Endothelial cell of umbilical vein (primary cell): ENCODE data around the gene ST6GALNAC3. TPM values are rescaled to one million over a fixed set of nuclear protein-coding genes. Genes with fewer than 3 reads are reported as not detected.

Source experiments
- BruUV-seq: library from RNA; stranded (reverse); fragments of 400-500 nt; replicated peaks from 2 replicates; lab custom pipeline; 2021; lab: Mats Ljungman, UMichigan
- CTCF ChIA-PET: fragments of 300-600, 350-600 bp; sonication (Branson Sonifier 250); formaldehyde crosslinking; loops from one replicate; lab custom pipeline; 2021; ENCODE audit warnings: antibody characterized with exemption, inconsistent platforms; lab: Charles Lee
- POLR2A ChIA-PET: fragments of 300-600, 350-600 bp; sonication (Branson Sonifier 250); formaldehyde crosslinking; loops from one replicate; lab custom pipeline; 2021; ENCODE audit warnings: antibody characterized with exemption, inconsistent platforms; lab: Charles Lee
- DNase-seq: peaks from one replicate; pipeline ENCODE4 v3.0.0-alpha.2; 2011; ENCODE audit warnings: low read depth, low spot score
- FAIRE-seq: peaks from 2 replicates; lab custom pipeline; 2011; peaks lifted over from hg19 to GRCh38; lab: Jason Lieb, UNC
- H2AFZ ChIP-seq: 2 replicates; pipeline ENCODE4 v1.6.0; 2012; ENCODE audit warnings: low read depth, low read length, control low read depth, inconsistent platforms
- H3K27ac ChIP-seq: 2 replicates; pipeline ENCODE4 v1.5.1; 2011; ENCODE audit warnings: low read depth, mild to moderate bottlenecking, control low read depth, low read length, moderate library complexity; ENCODE audit not compliant: insufficient read depth
- H3K27me3 ChIP-seq, 2 experiments: 2 replicates each; pipeline versions ENCODE4 v1.6.0 to v1.6.1; 2011; ENCODE audit warnings: low read length in 2 of 2, mixed read lengths in 1 of 2; ENCODE audit not compliant: control insufficient read depth in 2 of 2, insufficient read depth in 2 of 2
- H3K36me3 ChIP-seq, 2 experiments: 2 replicates in 1 of 2; 3 replicates in 1 of 2; pipeline ENCODE4 v1.5.1; 2011; ENCODE audit warnings: low read length in 2 of 2, mild to moderate bottlenecking in 1 of 2, moderate library complexity in 1 of 2; ENCODE audit not compliant: control insufficient read depth in 2 of 2, insufficient read depth in 2 of 2; ENCODE audit errors: extremely low read depth in 1 of 2
- H3K4me1 ChIP-seq: 3 replicates; pipeline ENCODE4 v1.5.1; 2011; ENCODE audit warnings: mild to moderate bottlenecking, low read length; ENCODE audit not compliant: control insufficient read depth, insufficient read depth; ENCODE audit errors: extremely low read depth
- H3K4me2 ChIP-seq: 2 replicates; pipeline ENCODE4 v1.6.1; 2011; ENCODE audit warnings: low read length, control low read depth, mixed read lengths; ENCODE audit not compliant: insufficient read depth
- H3K4me3 ChIP-seq, 3 experiments: fragments of 200-600 bp in 1 of 3; sonication (generic), shearing (Covaris generic) in 1 of 3; replicated peaks in 1 of 3; 2 replicates each; pipeline ENCODE4 v1.5.1; 2011 to 2016; ENCODE audit warnings: control low read depth in 3 of 3, low read length in 3 of 3, mild to moderate bottlenecking in 2 of 3, inconsistent platforms in 1 of 3, low read depth in 1 of 3, moderate library complexity in 1 of 3; ENCODE audit not compliant: insufficient read depth in 1 of 3
- H3K79me2 ChIP-seq: 2 replicates; pipeline ENCODE4 v1.6.0; 2012; ENCODE audit warnings: low read length, inconsistent platforms; ENCODE audit not compliant: control insufficient read depth, insufficient read depth
- H3K9ac ChIP-seq: replicated peaks from 2 replicates; pipeline ENCODE3; 2011; ENCODE audit warnings: low read length, control low read depth; ENCODE audit not compliant: insufficient read depth; ENCODE audit errors: extremely low read depth
- H3K9me1 ChIP-seq: replicated peaks from 3 replicates; pipeline ENCODE4 v1.6.0; 2011; ENCODE audit warnings: mild to moderate bottlenecking, low read length; ENCODE audit not compliant: control insufficient read depth, insufficient read depth; ENCODE audit errors: extremely low read depth
- H3K9me3 ChIP-seq: replicated peaks from 2 replicates; pipeline ENCODE4 v1.5.1; 2012; ENCODE audit warnings: low read length, inconsistent platforms; ENCODE audit not compliant: control insufficient read depth, insufficient read depth
- H4K20me1 ChIP-seq: replicated peaks from 2 replicates; pipeline ENCODE3; 2011; ENCODE audit warnings: mild to moderate bottlenecking, low read length; ENCODE audit not compliant: control insufficient read depth, insufficient read depth; ENCODE audit errors: extremely low read depth
- EZH2 ChIP-seq: IDR thresholded peaks from 2 replicates; pipeline ENCODE4 v1.6.1; 2012; ENCODE audit warnings: borderline replicate concordance, low read depth, mild to moderate bottlenecking, moderate library complexity, low read length, inconsistent platforms; ENCODE audit not compliant: severe bottlenecking
- FOS ChIP-seq: IDR thresholded peaks from 2 replicates; pipeline ENCODE4 v1.6.1; 2011; ENCODE audit warnings: mild to moderate bottlenecking, low read length, moderate library complexity, borderline replicate concordance; ENCODE audit not compliant: insufficient read depth
- GATA2 ChIP-seq: IDR thresholded peaks from 2 replicates; pipeline ENCODE4 v1.7.0; 2011; ENCODE audit warnings: low read depth, mild to moderate bottlenecking, moderate library complexity, mixed read lengths, low read length; ENCODE audit not compliant: insufficient read length, insufficient read depth
- JUN ChIP-seq: IDR thresholded peaks from 2 replicates; pipeline ENCODE4 v1.6.1; 2011; ENCODE audit warnings: borderline replicate concordance, low read depth; ENCODE audit not compliant: insufficient read length, insufficient read depth
- MYC ChIP-seq: IDR thresholded peaks from one replicate; pipeline ENCODE4 v1.6.1; 2011; ENCODE audit warnings: mild to moderate bottlenecking, low read depth, low read length
- POLR2A ChIP-seq: IDR thresholded peaks from 2 replicates; pipeline ENCODE4 v1.6.1; 2012; ENCODE audit warnings: low read depth, mild to moderate bottlenecking, control low read depth, low read length
- POLR2AphosphoS5 ChIP-seq: IDR thresholded peaks from 2 replicates; pipeline ENCODE4 v1.6.1; 2012; ENCODE audit warnings: low read depth, mild to moderate bottlenecking, control low read depth, low read length, moderate library complexity; ENCODE audit not compliant: insufficient read depth
- dilution Hi-C: fragments of 300-500 bp; cut with MboI; formaldehyde crosslinking; loops from one replicate; pipeline ENCODE4 v1.15.0; 2019; ENCODE audit warnings: low sequenced_read_pairs; ENCODE audit not compliant: extremely low pct_ligation_motif_present
- intact Hi-C: fragments of 100-400 bp; cut with micrococcal nuclease; formaldehyde crosslinking; loops from one replicate; pipeline ENCODE4 v1.10.0; 2022
- polyA plus RNA-seq, 4 experiments: library from polyadenylated mRNA; depleted of rRNA in 3 of 4; stranded (reverse) in 3 of 4; unstranded in 1 of 4; fragments of >200 nt; gene quantifications; 2 replicates each; pipeline versions ENCODE4 v1.2.1 to v1.2.3, GENCODE V29; 2011 to 2012; ENCODE audit warnings: missing spikeins in 1 of 4
- total RNA-seq: library from RNA; stranded (reverse); gene quantifications from 2 replicates; pipeline ENCODE4 v1.2.3, GENCODE V29; 2021
- TF ChIP-seq, protein P1 (sequence below), 2 donors: IDR thresholded peaks; 1 replicate in 1 of 2; 2 replicates in 1 of 2; pipeline ENCODE4 v1.5.1; 2011; ENCODE audit warnings: low read length in 2 of 2, mild to moderate bottlenecking in 2 of 2, moderate library complexity in 2 of 2, control low read depth in 1 of 2, inconsistent platforms in 1 of 2, low read depth in 1 of 2; ENCODE audit not compliant: insufficient read depth in 1 of 2; ENCODE audit errors: extremely low read depth in 1 of 2
- TF ChIP-seq, protein P2 (sequence below): IDR thresholded peaks from 2 replicates; pipeline ENCODE4 v1.6.1; 2011; ENCODE audit not compliant: insufficient read depth, insufficient read length

Gene ST6GALNAC3
- total and polyA plus RNA-seq, 2 donors (not counting 3 experiments of a cell fraction or from before 2014, with no cell fraction given), result 7.6 to 48.3 TPM

DNA sequence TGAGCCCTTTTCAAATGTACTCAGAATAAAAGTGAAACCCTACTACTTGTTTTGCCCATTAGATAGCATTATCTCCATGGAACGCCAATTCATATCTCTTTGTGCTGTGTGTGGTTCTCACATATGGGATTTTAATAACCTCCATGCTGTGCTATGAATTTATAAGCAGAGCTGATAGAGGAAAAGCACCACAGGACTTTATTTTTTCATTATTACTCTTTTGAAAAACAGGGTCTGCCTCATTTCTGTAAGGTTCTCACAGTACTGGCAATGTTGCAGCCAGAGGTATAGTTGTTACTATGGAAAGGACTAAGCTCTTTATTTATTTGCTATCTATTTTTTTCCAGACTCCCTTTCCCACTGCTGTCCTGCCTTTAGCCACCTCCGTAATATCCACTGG, 313.7 kb downstream of the ST6GALNAC3 start:
- DNase-seq (no peak), FAIRE-seq (no peak)
- H3K9me3 ChIP-seq, result no peaks in the 10 kb centered on the region
- no peaks in the 10 kb centered on the region for H3K27me3 ChIP-seq
- no peak overlapping the region for H2AFZ ChIP-seq
- ChIA-PET CTCF (interaction anchor here (1.2 to 1.3 kb wide), 2 partner anchors 14 to 21 kb away, joined by 4 read pairs; no protein-coding TSS in a partner anchor), POLR2A (interaction anchor here (0.7 kb wide), 1 partner anchor 93 kb away, joined by 3 read pairs; no protein-coding TSS in a partner anchor)
- no peak overlapping the region for H3K4me2 ChIP-seq
- H3K9ac ChIP-seq, result no peak overlapping the region
- BruUV-seq, result no TSS peak
- dilution Hi-C loops, result no loop called here
- no peak for TF ChIP-seq EZH2
- TF ChIP-seq FOS, result no peak
- TF ChIP-seq POLR2A, result no peak
- TF ChIP-seq, protein P1, sequence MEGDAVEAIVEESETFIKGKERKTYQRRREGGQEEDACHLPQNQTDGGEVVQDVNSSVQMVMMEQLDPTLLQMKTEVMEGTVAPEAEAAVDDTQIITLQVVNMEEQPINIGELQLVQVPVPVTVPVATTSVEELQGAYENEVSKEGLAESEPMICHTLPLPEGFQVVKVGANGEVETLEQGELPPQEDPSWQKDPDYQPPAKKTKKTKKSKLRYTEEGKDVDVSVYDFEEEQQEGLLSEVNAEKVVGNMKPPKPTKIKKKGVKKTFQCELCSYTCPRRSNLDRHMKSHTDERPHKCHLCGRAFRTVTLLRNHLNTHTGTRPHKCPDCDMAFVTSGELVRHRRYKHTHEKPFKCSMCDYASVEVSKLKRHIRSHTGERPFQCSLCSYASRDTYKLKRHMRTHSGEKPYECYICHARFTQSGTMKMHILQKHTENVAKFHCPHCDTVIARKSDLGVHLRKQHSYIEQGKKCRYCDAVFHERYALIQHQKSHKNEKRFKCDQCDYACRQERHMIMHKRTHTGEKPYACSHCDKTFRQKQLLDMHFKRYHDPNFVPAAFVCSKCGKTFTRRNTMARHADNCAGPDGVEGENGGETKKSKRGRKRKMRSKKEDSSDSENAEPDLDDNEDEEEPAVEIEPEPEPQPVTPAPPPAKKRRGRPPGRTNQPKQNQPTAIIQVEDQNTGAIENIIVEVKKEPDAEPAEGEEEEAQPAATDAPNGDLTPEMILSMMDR (IDR thresholded peaks at IDR 0.05; ENCODE audit: extremely low read depth in 1 of 2, insufficient read depth in 1 of 2, low read depth in 1 of 2, low read length in 2 of 2), result no peak
- TF ChIP-seq POLR2AphosphoS5, result no peak
- TF ChIP-seq MYC, result no peak
- TF ChIP-seq JUN, result no peak
- TF ChIP-seq, protein P2, sequence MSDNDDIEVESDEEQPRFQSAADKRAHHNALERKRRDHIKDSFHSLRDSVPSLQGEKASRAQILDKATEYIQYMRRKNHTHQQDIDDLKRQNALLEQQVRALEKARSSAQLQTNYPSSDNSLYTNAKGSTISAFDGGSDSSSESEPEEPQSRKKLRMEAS, result no peak
- TF ChIP-seq GATA2, result no peak
- no peak overlapping the region for H3K4me3 ChIP-seq
- no peaks in the 10 kb centered on the region for H3K79me2 ChIP-seq
- H3K4me1 ChIP-seq, result no peaks in the 10 kb centered on the region
- H3K9me1 ChIP-seq, result no peaks in the 10 kb centered on the region
- no peaks in the 10 kb centered on the region for H4K20me1 ChIP-seq
- intact Hi-C loops, result no loop called here
- no peak overlapping the region for H3K27ac ChIP-seq
- no peaks in the 10 kb centered on the region for H3K36me3 ChIP-seq
